ENCODE results near the gene SMOC2. TPM values are rescaled to one million over a fixed set of nuclear protein-coding genes. Genes with fewer than 3 reads are reported as not detected.

The SMOC2 gene
- total and polyA plus RNA-seq, 2 of the 4 experiments (the other 2 are of a cell fraction), result not detected

DNA sequence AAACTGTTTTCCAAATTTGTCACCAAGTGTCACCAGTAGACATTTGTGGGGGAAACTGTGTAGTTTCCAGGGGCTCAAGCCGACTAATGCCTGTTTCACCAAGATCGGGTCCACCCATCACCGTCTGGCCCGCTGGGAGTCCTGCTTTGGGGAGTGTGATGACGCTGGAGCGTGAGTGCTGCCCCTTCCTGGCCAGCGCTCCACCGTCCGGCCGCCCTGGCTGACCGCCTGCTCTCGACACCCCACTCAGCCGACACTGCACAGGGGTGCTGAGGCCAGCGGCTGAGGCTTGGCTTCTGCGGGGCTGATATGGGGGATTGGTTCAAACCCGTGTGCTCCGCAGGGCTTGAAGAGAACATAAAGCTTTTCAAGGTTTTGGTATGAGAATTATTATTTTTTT, 160.1 kb downstream of the SMOC2 start:
- ChIA-PET CTCF (no interaction called here), POLR2A (ENCODE audit: unreplicated experiment) (no interaction called here)
- H3K27me3 ChIP-seq (ENCODE audit: control insufficient read depth, insufficient read depth, low read length), result no peaks in the 10 kb centered on the region
- ATAC-seq (ENCODE audit: low read depth), result no peak
- H4K20me1 ChIP-seq (ENCODE audit: insufficient read depth, low read length), result no peaks in the 10 kb centered on the region; the same call in 1 of the 2 replicates
- H2BK20ac ChIP-seq (ENCODE audit: low read depth, low read length), result no peak overlapping the region
- no peak overlapping the region for H4K91ac ChIP-seq (ENCODE audit: insufficient read depth, low read depth, low read length)
- BruUV-seq (replicated peaks), result no TSS peak
- TF ChIP-seq RAD21 (IDR thresholded peaks at IDR 0.05; ENCODE audit: low read length) (no peak), MXI1 (IDR thresholded peaks at IDR 0.05; ENCODE audit: borderline replicate concordance, low read depth, low read length) (no peak), BHLHE40 (IDR thresholded peaks at IDR 0.05; ENCODE audit: low read depth, low read length) (no peak), NFE2L2 (IDR thresholded peaks at IDR 0.05; ENCODE audit: low read depth, low read length) (no peak), RCOR1 (IDR thresholded peaks at IDR 0.05; ENCODE audit: insufficient replicate concordance, low read length) (no peak), FOS (IDR thresholded peaks at IDR 0.05; ENCODE audit: low read depth, low read length) (no peak), POLR2A (IDR thresholded peaks at IDR 0.05; ENCODE audit: low read depth, low read length) (no peak)
- intact Hi-C loops (cut with micrococcal nuclease), result no loop called here
- in situ Hi-C loops (cut with MboI; ENCODE audit: low sequenced_read_pairs), result no loop called here
- no peak overlapping the region for H3K4ac ChIP-seq (ENCODE audit: low read depth, low read length)
- peaks cover 47% of the 10 kb centered on the region for H3K9me3 ChIP-seq (ENCODE audit: control insufficient read depth, insufficient read depth, low read length)
- no peak overlapping the region for H2BK15ac ChIP-seq (ENCODE audit: low read depth, low read length)
- H2BK120ac ChIP-seq (ENCODE audit: low read depth, low read length), result no peak overlapping the region
- WGBS, 2 experiments (ENCODE audit: extremely low coverage in 2 of 2, insufficient read length in 1 of 2), result 53% methylated on average over 3 of the region's 17 CpGs; no CpG with 5 or more reads in 1 of the 2 experiments
- no peak overlapping the region for H3K14ac ChIP-seq (replicated peaks; ENCODE audit: low read depth, low read length)
- no peaks in the 10 kb centered on the region for H3K4me1 ChIP-seq (ENCODE audit: control insufficient read depth, insufficient read depth, low read length)
- no peak overlapping the region for H3K18ac ChIP-seq (ENCODE audit: low read depth, low read length)
- no peak overlapping the region for H3K9ac ChIP-seq (ENCODE audit: low read depth, low read length)
- no peaks in the 10 kb centered on the region for H3K36me3 ChIP-seq (ENCODE audit: control insufficient read depth, insufficient read depth, low read length)
- no peaks in the 10 kb centered on the region for H3K9me1 ChIP-seq (ENCODE audit: insufficient read depth, low read length)
- no peak for DNase-seq
- dilution Hi-C loops (cut with HindIII; ENCODE audit: low sequenced_read_pairs, unreplicated experiment), result no loop called here
- no peak overlapping the region for H2AK9ac ChIP-seq (replicated peaks; ENCODE audit: low read depth, low read length, poor library complexity)
- no peak overlapping the region for H2BK5ac ChIP-seq (ENCODE audit: low read depth, low read length, poor library complexity, severe bottlenecking)
- no peak overlapping the region for H4K5ac ChIP-seq (ENCODE audit: low read depth, low read length)
- no peak overlapping the region for H2AK5ac ChIP-seq (ENCODE audit: low read depth, low read length)
- no peak overlapping the region for H3K4me2 ChIP-seq (ENCODE audit: low read depth, low read length)
- H2AFZ ChIP-seq (replicated peaks; ENCODE audit: low read length, poor library complexity), result no peak overlapping the region
- H3K27ac ChIP-seq (ENCODE audit: insufficient read depth, low read length), result no peak overlapping the region
- H4K8ac ChIP-seq (ENCODE audit: low read depth in 2 of 2, low read length in 2 of 2), result no peak overlapping the region
- no peak overlapping the region for H3K4me3 ChIP-seq (ENCODE audit: insufficient read depth, low read depth, low read length)
- H3K79me1 ChIP-seq (ENCODE audit: low read depth in 1 of 2, low read length in 2 of 2), result no peaks in the 10 kb centered on the region
- no peak overlapping the region for H3K23ac ChIP-seq (ENCODE audit: low read depth, low read length)
- no peak overlapping the region for H3K56ac ChIP-seq (ENCODE audit: extremely low read depth, insufficient read depth, low read length)

All from IMR-90 (cell line).